Right lobe of liver (tissue), 6 donors: ENCODE data around the gene SRGN. TPM values are rescaled to one million over a fixed set of nuclear protein-coding genes. Genes with fewer than 3 reads are reported as not detected.

Source experiments
- ATAC-seq, 4 donors: fragments of 200-7000 bp; cut with Tn5 transposase; one replicate each; pipeline ENCODE4 v1.9.1; 2020; ENCODE audit warnings: mild to moderate bottlenecking in 4 of 4, moderate library complexity in 4 of 4
- DNase-seq, 3 donors: peaks; one replicate each; pipeline ENCODE4 v3.0.0-alpha.2; 2020
- H3K27ac ChIP-seq, 3 donors: fragments of 200-600 bp; one replicate each; pipeline ENCODE4 v1.8.0; 2022
- H3K27me3 ChIP-seq, 2 donors: fragments of 200-600 bp; one replicate each; pipeline ENCODE4 v1.8.0; 2022
- H3K36me3 ChIP-seq, 4 donors: fragments of 200-600 bp; sonication (generic) in 1 of 4; one replicate each; pipeline versions ENCODE4 v1.5.1 to v1.8.0; 2017 to 2022; ENCODE audit warnings: control low read depth in 1 of 4
- H3K4me1 ChIP-seq, 4 donors: fragments of 200-600 bp; sonication (generic) in 1 of 4; one replicate each; pipeline versions ENCODE4 v1.5.1 to v1.8.0; 2017 to 2022; ENCODE audit warnings: control low read depth in 1 of 4
- H3K4me3 ChIP-seq, 3 donors: fragments of 200-600 bp; one replicate each; pipeline ENCODE4 v1.8.0; 2022
- H3K9me3 ChIP-seq, 4 donors: fragments of 200-600 bp; sonication (generic) in 1 of 4; one replicate each; pipeline versions ENCODE4 v1.5.1 to v1.8.0; 2017 to 2022; ENCODE audit warnings: control low read depth in 1 of 4
- CTCF ChIP-seq, 4 donors: fragments of 200-600 bp in 3 of 4; fragments of 450-650 bp in 1 of 4; IDR thresholded peaks; one replicate each; pipeline versions ENCODE4 v1.5.1 to v1.8.0; 2016 to 2022; ENCODE audit warnings: antibody characterized with exemption in 4 of 4, mild to moderate bottlenecking in 2 of 4
- POLR2A ChIP-seq: fragments of 450-650 bp; IDR thresholded peaks from one replicate; pipeline ENCODE4 v1.6.1; 2017; ENCODE audit warnings: antibody characterized with exemption, mild to moderate bottlenecking
- WGBS: methylation state at CpG from one replicate; pipeline ENCODE4 v1.1.6; 2018; ENCODE audit warnings: low coverage, low lambda C conversion rate; ENCODE audit not compliant: insufficient coverage; ENCODE audit errors: missing lambda C conversion rate; 5-methylcytosine and 5-hydroxymethylcytosine counted together
- intact Hi-C, 2 donors: fragments of 100-400 bp; cut with DNase I; formaldehyde crosslinking; loops; one replicate each; pipeline versions ENCODE4 v1.11.2 to v1.14.1; 2022
- total RNA-seq, 6 experiments: library from RNA; depleted of rRNA in 2 of 6; stranded (reverse); fragments of >200 nt in 2 of 6; fragmentation: NEBNext Ultra II Directional in 3 of 6; extraction: Animal tissue kit (Norgen Biotek cat#: 25700) in 3 of 6; gene quantifications; one replicate each; pipeline versions ENCODE4 v1.1.0 to v1.2.4, GENCODE V29; 2016 to 2023
- donor health status: DM: no; HTN: yes; CAD: no.
- donor health status: DM: no; HTN: no; CAD: no.
- donor health status: DM: no; HTN: no; CAD: no.
- donor health status: DM: no; HTN: yes; CAD: no.
- donor health status: DM: no; HTN: yes; CAD: no.

Gene SRGN
- total RNA-seq, 6 experiments from 2014 or later, result 20.0 to 95.1 (median 31.9) TPM

- H3K27ac ChIP-seq, result no peak overlapping the region
- WGBS, result 87% methylated on average over 9 of the region's 19 CpGs
Observed at GRCh38 chr10:69069090-69070042, 18.5 kb upstream of the SRGN start.

GRCh38 chr10:69070951-69071350 lies 17.0 kb upstream of the SRGN start:
- TF ChIP-seq CTCF (IDR thresholded peaks at IDR 0.05) (no peak), POLR2A (no peak)
- Histone ChIP-seq H3K27ac (no peak overlapping the region), H3K27me3 (no peaks in the 10 kb centered on the region), H3K9me3 (no peaks in the 10 kb centered on the region), H3K36me3 (no peaks in the 10 kb centered on the region), H3K4me1 (no peaks in the 10 kb centered on the region), H3K4me3 (no peak overlapping the region)
- DNase-seq (no peak), ATAC-seq (no peak)
- intact Hi-C loops, result no loop called here
- 78% methylated on average over 4 of the region's 4 CpGs for WGBS

More at GRCh38 chr10:69069090-69070042, 18.5 kb upstream of the SRGN start:
- H3K9me3 ChIP-seq, result no peaks in the 10 kb centered on the region
- TF ChIP-seq CTCF (IDR thresholded peaks at IDR 0.05) (no peak), POLR2A (no peak)
- ATAC-seq, result no peak
- DNase-seq, result no peak
- H3K36me3 ChIP-seq, result no peaks in the 10 kb centered on the region
- no peaks in the 10 kb centered on the region for H3K27me3 ChIP-seq
- H3K4me1 ChIP-seq, result no peaks in the 10 kb centered on the region
- intact Hi-C loops, result no loop called here
- no peak overlapping the region for H3K4me3 ChIP-seq

GRCh38 chr10:69071610-69072009 lies 16.3 kb upstream of the SRGN start:
- TF ChIP-seq CTCF (IDR thresholded peaks at IDR 0.05), result no peak
- no peaks in the 10 kb centered on the region for H3K4me1 ChIP-seq
- no peak overlapping the region for H3K27ac ChIP-seq
- H3K9me3 ChIP-seq, result no peaks in the 10 kb centered on the region
- ATAC-seq, result peak in 1 of 4 donors; percentile 25
- WGBS, result 79% methylated on average over 6 of the region's 6 CpGs
- no peaks in the 10 kb centered on the region for H3K36me3 ChIP-seq
- intact Hi-C loops, result no loop called here
- DNase-seq, result no peak
- H3K27me3 ChIP-seq, result no peaks in the 10 kb centered on the region
- H3K4me3 ChIP-seq, result no peak overlapping the region

- H3K27ac ChIP-seq, result no peak overlapping the region
- H3K27me3 ChIP-seq, result no peaks in the 10 kb centered on the region
- 39% methylated on average over 4 of the region's 6 CpGs for WGBS
- no peak overlapping the region for H3K4me3 ChIP-seq
- H3K9me3 ChIP-seq, result no peaks in the 10 kb centered on the region
- intact Hi-C loops, result no loop called here
- no peaks in the 10 kb centered on the region for H3K4me1 ChIP-seq
- DNase-seq, result no peak
- no peak for TF ChIP-seq POLR2A
- TF ChIP-seq CTCF (IDR thresholded peaks at IDR 0.05), result no peak
- no peaks in the 10 kb centered on the region for H3K36me3 ChIP-seq
- ATAC-seq, result no peak
Observed at GRCh38 chr10:69073026-69073425, 14.9 kb upstream of the SRGN start.
